Activated naive CD8-positive, alpha-beta T cell (primary cell): ENCODE measurements around the gene EHMT1.

Experiments
- H3K27ac Mint-ChIP-seq: one replicate; pipeline ENCODE4 v1.8.0; 2021; ENCODE audit warnings: mixed read lengths
- H3K27me3 Mint-ChIP-seq: one replicate; pipeline ENCODE4 v1.8.0; 2021; ENCODE audit warnings: mixed read lengths
- H3K36me3 Mint-ChIP-seq: one replicate; pipeline ENCODE4 v1.8.0; 2021; ENCODE audit warnings: mixed read lengths
- H3K4me1 Mint-ChIP-seq: one replicate; pipeline ENCODE4 v1.8.0; 2021; ENCODE audit warnings: low read depth, mixed read lengths
- H3K4me3 Mint-ChIP-seq: one replicate; pipeline ENCODE4 v1.8.0; 2021; ENCODE audit warnings: mild to moderate bottlenecking, mixed read lengths
- H3K9me3 Mint-ChIP-seq: one replicate; pipeline ENCODE4 v1.8.0; 2021; ENCODE audit warnings: low read depth, mixed read lengths

Gene EHMT1

DNA sequence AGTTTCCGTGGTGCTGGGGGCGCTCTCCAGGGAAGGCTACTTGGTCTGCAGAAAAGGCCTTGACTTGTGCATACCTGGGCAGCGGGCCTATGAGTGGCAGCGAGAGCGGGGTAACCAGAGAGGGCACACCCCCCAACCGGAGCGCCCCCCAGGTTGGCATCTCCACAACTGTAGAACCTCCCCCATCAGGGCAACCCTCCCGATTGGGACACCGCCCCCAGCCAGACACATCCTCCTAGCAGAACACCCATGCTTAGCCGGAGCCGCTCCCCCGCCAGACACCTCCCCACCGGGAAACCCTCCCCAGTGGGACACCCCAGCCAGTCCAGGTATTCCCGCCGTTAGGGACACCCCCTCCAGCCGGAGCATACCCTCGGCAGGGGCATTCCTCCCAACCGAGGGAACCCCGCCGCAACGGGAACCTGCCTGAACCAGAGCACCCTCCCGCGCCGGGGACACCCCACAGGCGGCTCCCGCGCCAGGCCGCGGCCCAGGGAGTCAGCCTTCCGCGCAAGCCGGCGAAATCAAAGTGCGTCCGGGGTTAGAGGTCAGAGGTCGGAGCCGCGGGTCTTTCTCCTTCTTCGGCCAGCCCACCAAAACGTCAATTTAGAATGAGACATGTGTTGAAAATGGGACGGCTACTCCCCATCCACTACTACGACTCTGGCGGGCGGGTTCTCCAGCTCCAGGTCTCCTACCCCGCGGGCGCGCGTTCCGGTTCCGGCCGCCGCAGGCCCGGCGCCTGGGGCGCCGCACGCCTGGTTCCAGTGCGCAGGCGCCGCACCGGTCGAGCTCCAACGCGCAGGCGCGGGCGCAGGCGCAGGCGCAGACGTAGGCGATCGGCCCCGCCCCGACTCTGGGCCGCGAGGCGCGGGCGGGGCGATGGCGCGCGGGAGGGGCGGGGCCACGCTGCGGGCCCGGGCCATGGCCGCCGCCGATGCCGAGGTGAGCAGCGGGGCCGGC is at the start of gene EHMT1:
Gene EHMT1, plus strand, starts transcription at position 901 of the 963 bp plus-strand sequence. Its CDS starts 24 bp downstream, at position 925.
- Mint-ChIP-seq H3K4me1 (peaks cover 39% of the 10 kb centered on the region), H3K27ac (peak within 1 kb of the TSS; percentile 91), H3K36me3 (no peaks in the 10 kb centered on the region), H3K27me3 (no peaks in the 10 kb centered on the region), H3K9me3 (no peaks in the 10 kb centered on the region), H3K4me3 (peak within 1 kb of the TSS; percentile 94)

DNA sequence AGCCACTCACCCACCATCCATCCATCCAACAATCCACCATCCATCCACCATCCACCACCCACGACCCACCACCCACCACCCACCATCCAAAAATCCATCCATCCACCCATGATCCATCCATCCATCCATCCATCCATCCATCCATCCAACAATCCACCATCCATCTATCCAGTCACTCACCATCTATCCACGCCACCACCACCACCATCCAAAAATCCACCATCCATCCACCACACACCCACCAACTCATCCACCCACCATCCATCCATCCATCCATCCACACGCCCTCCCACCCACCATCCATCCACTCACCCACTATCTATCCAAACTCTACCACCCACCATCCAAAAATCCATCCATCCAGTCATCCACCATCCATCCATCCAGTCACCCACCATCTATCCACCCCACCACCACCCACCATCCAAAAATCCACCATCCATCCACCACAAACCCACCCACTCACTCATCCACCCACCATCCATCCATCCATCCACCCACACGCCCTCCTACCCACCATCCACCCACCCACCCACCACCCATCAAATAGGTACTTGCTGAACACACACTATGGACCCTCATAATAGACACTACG is 49.1 kb upstream of the EHMT1 start:
- Mint-ChIP-seq H3K9me3 (no peaks in the 10 kb centered on the region), H3K4me1 (peaks cover 4% of the 10 kb centered on the region), H3K4me3 (no peak overlapping the region), H3K27me3 (no peaks in the 10 kb centered on the region), H3K36me3 (peaks cover 7% of the 10 kb centered on the region), H3K27ac (no peak overlapping the region)

DNA sequence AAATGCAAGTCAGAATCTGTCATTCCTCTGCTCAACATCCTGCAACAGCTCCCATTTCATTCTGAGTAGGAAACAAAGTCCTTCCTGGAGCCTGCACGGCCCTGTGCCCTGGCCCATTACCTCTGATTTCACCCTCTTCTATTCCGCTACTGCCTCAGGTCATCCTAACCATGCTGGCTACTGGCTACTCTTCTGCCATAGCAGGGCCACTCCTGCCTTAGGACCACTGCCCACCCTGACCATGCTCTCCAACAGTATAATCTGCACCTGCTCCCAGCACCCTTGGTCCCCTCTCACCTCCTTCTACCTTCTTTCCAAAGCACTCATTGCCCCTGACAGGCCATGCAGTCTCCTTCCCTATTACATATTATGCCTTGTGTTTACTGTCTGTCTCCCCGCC is 48.2 kb upstream of the EHMT1 start:
- no peak overlapping the region for H3K4me3 Mint-ChIP-seq
- H3K36me3 Mint-ChIP-seq = peaks cover 7% of the 10 kb centered on the region
- no peak overlapping the region for H3K27ac Mint-ChIP-seq
- H3K27me3 Mint-ChIP-seq = no peaks in the 10 kb centered on the region
- H3K4me1 Mint-ChIP-seq = peaks cover 10% of the 10 kb centered on the region
- no peaks in the 10 kb centered on the region for H3K9me3 Mint-ChIP-seq

DNA sequence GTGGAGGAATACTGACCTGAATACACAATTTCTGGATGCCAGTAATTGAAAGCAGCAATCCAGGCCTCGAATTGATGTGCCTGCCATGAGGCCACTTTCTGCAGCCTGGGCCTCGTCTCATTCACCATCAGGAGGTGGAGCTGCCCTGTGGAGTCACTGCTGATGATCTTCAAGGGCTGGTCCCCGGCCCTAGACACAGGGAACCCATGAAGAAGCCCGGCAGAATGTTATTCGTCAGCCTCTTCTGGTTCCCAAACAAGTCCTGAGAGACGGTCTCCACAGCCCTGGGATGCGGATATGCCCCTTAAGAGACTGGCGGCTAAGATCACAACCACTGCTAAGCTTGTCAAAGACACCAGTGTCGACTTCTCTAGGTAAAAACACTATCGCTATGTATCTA is 44.6 kb upstream of the EHMT1 start:
- H3K4me3 Mint-ChIP-seq = no peak overlapping the region
- H3K4me1 Mint-ChIP-seq = peaks cover 33% of the 10 kb centered on the region
- H3K27me3 Mint-ChIP-seq = no peaks in the 10 kb centered on the region
- peaks cover 8% of the 10 kb centered on the region for H3K36me3 Mint-ChIP-seq
- H3K27ac Mint-ChIP-seq = no peak overlapping the region
- no peaks in the 10 kb centered on the region for H3K9me3 Mint-ChIP-seq

DNA sequence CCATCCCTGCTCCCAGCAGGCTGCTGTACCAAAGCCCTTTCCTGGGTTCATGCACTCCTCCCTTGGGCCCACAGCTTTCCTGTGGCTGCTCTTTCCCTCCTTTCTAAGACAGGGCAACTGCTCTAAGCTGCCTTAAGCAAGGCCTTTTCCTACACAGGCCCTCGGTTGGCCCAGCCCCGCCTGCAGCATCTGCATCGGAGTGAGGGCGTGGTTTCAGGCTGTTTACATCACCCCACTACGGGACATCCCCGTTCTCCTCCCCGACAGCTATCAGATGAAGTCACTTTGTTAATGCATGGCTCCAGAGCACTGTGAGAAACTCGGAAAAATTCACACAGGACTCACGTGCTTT is 43.5 kb upstream of the EHMT1 start:
- Mint-ChIP-seq H3K4me3 (peak overlapping the region; percentile 91), H3K9me3 (no peaks in the 10 kb centered on the region), H3K36me3 (peaks cover 6% of the 10 kb centered on the region)

DNA sequence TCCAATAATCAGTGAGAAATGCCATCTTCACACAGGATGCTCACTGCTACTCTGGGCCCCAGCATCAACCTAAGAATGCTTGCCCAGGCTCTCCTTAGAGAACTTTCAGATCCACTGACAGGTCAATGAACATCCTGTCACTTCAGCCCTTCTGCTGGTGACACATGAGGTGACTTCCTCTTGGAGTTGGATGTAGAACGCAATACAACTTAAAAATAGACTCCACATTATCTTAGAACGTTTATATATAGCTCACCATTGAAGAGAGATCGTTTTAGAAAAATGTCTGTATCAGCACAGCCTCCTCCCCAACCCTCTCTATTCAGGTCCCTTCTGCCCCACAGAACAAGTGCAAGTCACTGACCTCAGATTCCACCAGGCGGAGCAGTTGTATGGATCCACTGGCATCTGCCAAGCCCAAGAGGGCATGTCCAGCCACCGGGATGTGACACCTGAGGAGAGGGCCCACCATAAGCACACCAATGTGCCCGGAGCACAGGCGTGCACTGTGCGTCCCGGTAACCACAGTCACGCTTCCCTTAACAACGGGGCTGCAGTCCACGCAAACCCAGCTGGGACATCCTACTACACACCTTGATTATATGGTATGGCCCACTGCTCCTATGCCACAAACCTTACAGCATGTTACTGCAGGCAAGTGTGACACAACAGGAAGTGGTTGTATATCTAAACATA is 42.9 kb upstream of the EHMT1 start:
- H3K36me3 Mint-ChIP-seq = peaks cover 2% of the 10 kb centered on the region
- H3K4me1 Mint-ChIP-seq = peaks cover 32% of the 10 kb centered on the region
- H3K27me3 Mint-ChIP-seq = no peaks in the 10 kb centered on the region
- H3K9me3 Mint-ChIP-seq = no peaks in the 10 kb centered on the region
- peak overlapping the region; percentile 91 for H3K4me3 Mint-ChIP-seq
- H3K27ac Mint-ChIP-seq = peak overlapping the region; percentile 46

More for the DNA sequence above, 43.5 kb upstream of the EHMT1 start:
- no peak overlapping the region for H3K27ac Mint-ChIP-seq
- H3K4me1 Mint-ChIP-seq = peaks cover 35% of the 10 kb centered on the region
- H3K27me3 Mint-ChIP-seq = no peaks in the 10 kb centered on the region

DNA sequence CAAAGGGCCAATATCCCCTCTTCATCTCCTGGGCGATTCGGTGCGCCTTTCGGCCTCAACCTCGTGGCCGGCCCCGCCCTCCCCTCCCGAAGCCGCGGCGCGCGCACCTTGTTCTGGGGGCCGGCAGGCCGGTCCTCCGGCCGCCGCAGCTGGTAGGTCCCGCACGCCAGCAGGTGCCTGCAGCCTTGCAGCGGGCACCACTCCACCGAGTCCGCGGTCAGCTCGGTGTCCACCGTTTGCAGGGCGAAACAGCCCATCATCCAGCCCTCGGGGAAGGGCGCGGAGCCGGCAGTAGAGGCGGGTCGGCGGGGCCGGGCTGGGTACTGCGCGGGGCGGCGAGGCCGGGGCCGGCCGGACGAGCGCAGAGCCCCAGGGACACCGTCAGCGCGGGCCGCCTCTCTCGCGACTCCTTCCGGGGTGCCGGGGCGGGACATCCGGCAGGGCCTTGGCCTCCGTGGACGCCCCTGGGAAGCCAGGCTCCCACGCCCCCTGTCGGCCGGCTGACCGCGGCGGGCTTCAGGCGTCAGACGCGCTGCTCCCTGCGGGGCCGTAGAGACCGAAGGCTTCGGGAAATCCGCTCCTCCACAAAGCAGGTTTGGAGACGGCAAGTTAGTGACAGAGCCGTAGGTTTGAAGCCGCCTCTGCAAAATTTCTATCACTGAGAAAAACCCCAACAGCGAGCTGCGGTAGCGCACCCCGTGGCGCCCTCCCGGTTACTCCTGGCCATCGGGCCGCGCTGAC is 40.1 kb upstream of the EHMT1 start, which contains the start of gene DPH7:
Gene DPH7, minus strand, starts transcription at position 408 of the 741 bp plus-strand sequence. Its CDS starts 148 bp downstream, at position 260.
- Mint-ChIP-seq H3K4me1 (peaks cover 32% of the 10 kb centered on the region), H3K27ac (peak within 1 kb of the TSS; percentile 68), H3K9me3 (no peaks in the 10 kb centered on the region), H3K4me3 (peak within 1 kb of the TSS; percentile 91), H3K36me3 (peaks cover 2% of the 10 kb centered on the region), H3K27me3 (no peaks in the 10 kb centered on the region)

DNA sequence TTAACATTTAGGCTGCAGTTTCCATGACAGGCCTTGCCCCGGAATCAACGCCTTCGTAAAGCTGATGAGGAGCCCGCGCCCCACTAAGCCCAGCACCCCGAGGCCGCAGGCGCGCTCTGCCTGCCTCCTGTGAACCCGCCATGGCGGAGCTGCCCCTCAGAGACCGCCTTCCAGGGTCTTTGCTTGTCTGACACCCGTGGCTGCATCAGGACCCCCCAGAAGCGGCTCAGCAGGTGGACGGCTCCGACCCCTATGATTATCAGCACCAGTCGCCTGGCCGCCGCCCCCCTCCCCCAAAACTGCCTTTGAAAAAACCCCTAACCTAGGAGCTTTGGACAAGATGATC is 39.6 kb upstream of the EHMT1 start:
- no peak overlapping the region for H3K27ac Mint-ChIP-seq
- peaks cover 32% of the 10 kb centered on the region for H3K4me1 Mint-ChIP-seq
- peak overlapping the region; percentile 91 for H3K4me3 Mint-ChIP-seq
- H3K9me3 Mint-ChIP-seq = no peaks in the 10 kb centered on the region
- no peaks in the 10 kb centered on the region for H3K27me3 Mint-ChIP-seq
- H3K36me3 Mint-ChIP-seq = peaks cover 2% of the 10 kb centered on the region

DNA sequence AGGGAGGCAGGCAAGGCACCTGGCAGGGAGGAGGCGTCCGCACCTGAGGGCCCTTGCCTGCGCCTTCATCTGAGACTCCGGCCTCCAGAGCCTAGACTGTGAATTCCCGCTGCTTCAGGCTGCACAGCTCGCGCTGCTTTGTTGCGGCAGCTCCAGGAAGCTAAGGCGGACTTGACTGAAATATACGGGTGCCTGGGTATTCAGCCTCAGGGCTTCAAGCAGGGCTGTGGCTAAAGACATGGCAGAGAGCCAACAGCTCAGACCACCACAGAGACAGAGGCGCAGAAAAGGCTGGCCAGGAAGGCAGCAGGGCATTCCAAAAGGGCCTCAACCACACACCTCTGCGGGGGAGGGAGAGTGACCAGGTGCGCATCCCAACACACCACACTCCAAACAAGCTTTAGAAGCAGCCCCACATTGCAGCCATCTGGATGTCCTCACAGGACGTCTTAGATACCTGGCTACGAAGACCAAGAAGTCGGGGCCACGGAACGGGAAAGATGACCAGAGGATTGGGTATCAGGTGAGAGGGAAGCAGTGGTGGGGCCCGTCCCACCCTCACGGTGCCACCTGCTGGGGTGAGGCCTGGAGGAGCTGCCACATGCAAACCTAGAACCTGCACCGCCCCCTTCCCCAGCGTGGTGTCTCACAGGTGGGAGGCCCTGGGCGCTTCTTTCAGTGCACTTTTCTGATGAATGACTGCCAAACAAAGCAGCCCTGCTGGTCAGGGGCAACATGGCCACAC is 38.4 kb upstream of the EHMT1 start:
- H3K4me3 Mint-ChIP-seq = no peak overlapping the region
- no peaks in the 10 kb centered on the region for H3K27me3 Mint-ChIP-seq
- peaks cover 28% of the 10 kb centered on the region for H3K4me1 Mint-ChIP-seq
- peaks cover 2% of the 10 kb centered on the region for H3K36me3 Mint-ChIP-seq
- H3K9me3 Mint-ChIP-seq = no peaks in the 10 kb centered on the region
- no peak overlapping the region for H3K27ac Mint-ChIP-seq

DNA sequence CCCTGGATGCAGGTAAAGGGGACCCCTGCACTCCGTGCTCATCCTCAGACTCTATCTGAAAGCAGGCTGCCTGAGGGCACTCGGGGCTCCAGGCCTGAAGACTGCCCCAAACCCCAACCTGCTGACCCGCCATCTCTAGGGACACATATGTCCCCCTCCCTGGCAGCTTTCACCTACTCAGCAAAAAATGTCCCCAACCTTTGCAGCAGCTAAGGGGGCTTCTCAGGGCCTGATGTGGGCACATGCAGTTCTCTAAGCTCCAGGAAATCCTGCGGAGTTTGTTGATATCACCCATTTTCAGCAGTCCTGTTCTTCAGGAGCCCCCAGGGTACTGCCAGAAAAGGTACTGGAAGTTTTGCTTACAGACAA is 37.9 kb upstream of the EHMT1 start:
- peaks cover 2% of the 10 kb centered on the region for H3K36me3 Mint-ChIP-seq

DNA sequence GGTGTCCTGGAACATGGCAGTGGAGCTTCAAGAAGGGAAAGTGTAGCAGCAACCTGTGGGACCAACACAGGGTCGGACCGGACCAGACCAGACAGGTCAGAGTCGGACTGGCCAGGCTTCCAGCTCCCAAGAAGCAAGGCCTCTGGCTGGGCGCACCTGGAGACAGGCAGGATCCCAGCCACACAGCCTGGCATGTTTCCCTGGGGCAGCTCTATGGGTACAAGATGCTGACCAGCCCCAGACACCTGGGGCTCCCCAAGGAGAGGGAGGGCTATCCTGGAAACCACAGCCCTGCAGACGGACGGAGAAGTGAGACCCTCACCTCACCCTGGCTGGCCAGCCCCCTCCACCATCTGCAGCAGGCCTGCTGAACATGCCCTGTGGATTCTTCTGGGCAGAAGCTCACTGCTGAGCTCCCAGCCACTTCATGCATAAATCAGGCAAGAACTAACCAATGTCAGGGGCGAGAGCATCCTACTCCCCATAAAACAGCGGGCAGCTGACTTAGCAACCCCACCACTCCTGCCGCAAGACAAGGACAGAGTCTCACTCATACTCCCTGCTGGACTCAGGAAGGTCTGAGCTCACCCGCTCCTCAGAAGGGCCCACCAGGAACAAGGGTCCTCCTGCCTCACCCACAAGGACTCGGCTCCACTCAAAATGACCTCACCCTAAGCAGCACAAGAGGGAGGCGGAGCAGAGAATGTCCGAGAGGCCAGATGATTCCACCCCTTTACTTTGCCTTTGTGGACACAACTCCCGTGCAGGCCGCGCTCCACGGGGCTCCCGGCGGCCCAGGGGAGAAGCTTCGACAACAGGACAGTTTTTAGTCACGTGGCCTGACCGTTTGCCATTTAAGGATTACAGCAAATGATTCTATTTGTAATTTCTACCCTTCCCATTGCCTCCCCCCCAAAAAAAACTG is 37.2 kb upstream of the EHMT1 start:
- Mint-ChIP-seq H3K4me3 (no peak overlapping the region), H3K9me3 (no peaks in the 10 kb centered on the region), H3K27ac (no peak overlapping the region), H3K36me3 (no peaks in the 10 kb centered on the region), H3K4me1 (peaks cover 17% of the 10 kb centered on the region), H3K27me3 (no peaks in the 10 kb centered on the region)

More for the DNA sequence above, 37.9 kb upstream of the EHMT1 start:
- Mint-ChIP-seq H3K4me1 (peaks cover 22% of the 10 kb centered on the region), H3K4me3 (no peak overlapping the region), H3K27ac (no peak overlapping the region), H3K9me3 (no peaks in the 10 kb centered on the region), H3K27me3 (no peaks in the 10 kb centered on the region)

DNA sequence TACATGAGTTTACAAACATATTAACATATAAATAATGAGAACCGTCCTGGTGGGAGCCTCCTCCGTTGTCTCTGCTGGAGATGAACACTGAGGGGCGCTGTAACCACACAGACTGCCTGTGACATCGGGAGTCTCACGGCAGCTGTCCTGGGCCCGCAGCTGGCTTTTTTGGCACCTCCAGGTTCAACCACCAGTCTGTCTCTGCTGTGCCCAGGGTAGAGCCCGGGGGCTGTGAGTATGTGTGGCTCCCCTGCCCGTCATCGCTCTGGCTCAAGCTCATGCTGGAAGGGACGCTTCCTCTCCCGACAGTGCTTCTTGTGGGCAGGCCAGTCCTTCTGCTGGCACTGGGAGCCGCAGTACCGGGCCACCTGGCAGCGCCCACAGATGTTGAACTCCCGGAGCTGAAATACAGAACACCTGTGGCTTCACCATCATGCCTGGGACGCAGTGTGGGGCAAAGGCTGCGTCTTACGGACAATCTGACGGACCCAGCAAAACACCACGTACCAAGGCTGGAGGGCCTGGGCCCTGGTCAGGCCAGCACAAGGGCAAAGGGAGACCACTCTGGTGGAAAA is 36.4 kb upstream of the EHMT1 start:
- H3K27ac Mint-ChIP-seq = no peak overlapping the region
- H3K4me1 Mint-ChIP-seq = peaks cover 11% of the 10 kb centered on the region
- H3K27me3 Mint-ChIP-seq = no peaks in the 10 kb centered on the region
- no peaks in the 10 kb centered on the region for H3K9me3 Mint-ChIP-seq
- H3K36me3 Mint-ChIP-seq = no peaks in the 10 kb centered on the region
- no peak overlapping the region for H3K4me3 Mint-ChIP-seq

DNA sequence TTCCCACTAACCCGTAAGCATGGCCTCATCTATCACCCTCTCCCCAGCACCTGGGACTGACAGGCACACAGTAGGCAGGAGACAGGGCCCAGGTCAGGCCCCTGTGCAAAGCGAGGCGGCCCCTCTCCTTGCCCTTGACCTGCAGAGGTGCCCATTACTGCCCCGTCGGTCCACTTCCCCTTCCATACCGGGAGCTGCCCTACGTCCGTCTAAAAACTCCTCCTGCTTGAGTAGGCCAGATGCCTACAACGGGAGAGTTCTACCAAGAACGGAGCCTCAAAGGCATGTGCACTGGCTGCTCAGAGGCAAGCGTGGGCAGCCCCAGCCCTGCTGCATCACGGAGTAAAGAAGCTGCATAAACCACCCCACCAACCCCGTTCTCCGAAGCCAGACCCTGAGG is 35.5 kb upstream of the EHMT1 start:
- Mint-ChIP-seq H3K9me3 (no peaks in the 10 kb centered on the region), H3K4me1 (peaks cover 12% of the 10 kb centered on the region), H3K27me3 (no peaks in the 10 kb centered on the region), H3K4me3 (no peak overlapping the region), H3K27ac (no peak overlapping the region), H3K36me3 (peaks cover 2% of the 10 kb centered on the region)
